CD8-positive, alpha-beta memory T cell (primary cell): ENCODE results near the gene DGUOK. TPM values are rescaled to one million over a fixed set of nuclear protein-coding genes. Genes with fewer than 3 reads are reported as not detected.

Source experiments
- CTCF ChIA-PET: fragments of 350-600 bp; sonication (Branson Sonifier 250); formaldehyde crosslinking; loops from one replicate; lab custom pipeline; 2021; ENCODE audit warnings: antibody characterized with exemption; lab: Charles Lee
- POLR2A ChIA-PET: fragments of 350-600 bp; sonication (Branson Sonifier 250); formaldehyde crosslinking; loops from one replicate; lab custom pipeline; 2021; ENCODE audit warnings: antibody characterized with exemption; lab: Charles Lee
- DNase-seq, 5 donors: peaks; one replicate each; pipeline versions ENCODE4 v3.0.0 to v3.0.0-alpha.2; 2020 to 2022; ENCODE audit warnings: mixed read lengths in 1 of 5
- H3K27ac ChIP-seq: one replicate; pipeline ENCODE4 v1.7.0; 2013; ENCODE audit warnings: low read depth, mild to moderate bottlenecking, low read length, moderate library complexity
- H3K27me3 ChIP-seq: 2 replicates; pipeline ENCODE4 v1.7.0; 2013; ENCODE audit warnings: low read length, mild to moderate bottlenecking; ENCODE audit not compliant: insufficient read depth, poor library complexity, severe bottlenecking
- H3K36me3 ChIP-seq: 2 replicates; pipeline ENCODE4 v1.7.0; 2013; ENCODE audit warnings: mild to moderate bottlenecking, low read length, moderate library complexity; ENCODE audit not compliant: insufficient read depth
- H3K4me1 ChIP-seq: 2 replicates; pipeline ENCODE4 v1.7.0; 2013; ENCODE audit warnings: mild to moderate bottlenecking, low read length, moderate library complexity; ENCODE audit not compliant: insufficient read depth
- H3K4me3 ChIP-seq: 2 replicates; pipeline ENCODE4 v1.7.0; 2013; ENCODE audit warnings: mild to moderate bottlenecking, low read length
- H3K9me3 ChIP-seq: 2 replicates; pipeline ENCODE4 v1.7.0; 2013; ENCODE audit warnings: mild to moderate bottlenecking, low read length
- H3K27ac Mint-ChIP-seq, 8 donors: one replicate each; pipeline ENCODE4 v1.8.0; 2020 to 2021; ENCODE audit warnings: mixed read lengths in 8 of 8, mild to moderate bottlenecking in 6 of 8, inconsistent platforms in 3 of 8, moderate library complexity in 3 of 8
- H3K27me3 Mint-ChIP-seq, 2 donors: one replicate each; pipeline ENCODE4 v1.8.0; 2020 to 2021; ENCODE audit warnings: mixed read lengths in 2 of 2, mild to moderate bottlenecking in 1 of 2, moderate library complexity in 1 of 2
- H3K36me3 Mint-ChIP-seq, 3 donors: one replicate each; pipeline ENCODE4 v1.8.0; 2020 to 2021; ENCODE audit warnings: mixed read lengths in 3 of 3, inconsistent platforms in 1 of 3, mild to moderate bottlenecking in 1 of 3
- H3K4me1 Mint-ChIP-seq, 3 donors: one replicate each; pipeline ENCODE4 v1.8.0; 2020 to 2021; ENCODE audit warnings: mixed read lengths in 3 of 3, inconsistent platforms in 1 of 3, mild to moderate bottlenecking in 1 of 3
- H3K4me3 Mint-ChIP-seq, 7 donors: one replicate each; pipeline ENCODE4 v1.8.0; 2020 to 2021; ENCODE audit warnings: mixed read lengths in 7 of 7, mild to moderate bottlenecking in 6 of 7, moderate library complexity in 4 of 7, inconsistent platforms in 2 of 7
- H3K9me3 Mint-ChIP-seq, 5 donors: one replicate each; pipeline ENCODE4 v1.8.0; 2020 to 2022; ENCODE audit warnings: mixed read lengths in 5 of 5, mild to moderate bottlenecking in 3 of 5, moderate library complexity in 2 of 5, inconsistent platforms in 1 of 5
- polyA plus RNA-seq: library from polyadenylated mRNA; unstranded; fragments of 300-500 nt; fragmentation: Illumina TruSeq; gene quantifications from one replicate; pipeline ENCODE4 v1.2.3, GENCODE V29; 2021
- total RNA-seq, 2 experiments: library from RNA; stranded (reverse); gene quantifications; one replicate each; pipeline ENCODE4 v1.2.3, GENCODE V29; 2021

DGUOK gene
- total and polyA plus RNA-seq, 3 experiments from 2014 or later = 96.6 to 188 (median 98.8) TPM

DNA sequence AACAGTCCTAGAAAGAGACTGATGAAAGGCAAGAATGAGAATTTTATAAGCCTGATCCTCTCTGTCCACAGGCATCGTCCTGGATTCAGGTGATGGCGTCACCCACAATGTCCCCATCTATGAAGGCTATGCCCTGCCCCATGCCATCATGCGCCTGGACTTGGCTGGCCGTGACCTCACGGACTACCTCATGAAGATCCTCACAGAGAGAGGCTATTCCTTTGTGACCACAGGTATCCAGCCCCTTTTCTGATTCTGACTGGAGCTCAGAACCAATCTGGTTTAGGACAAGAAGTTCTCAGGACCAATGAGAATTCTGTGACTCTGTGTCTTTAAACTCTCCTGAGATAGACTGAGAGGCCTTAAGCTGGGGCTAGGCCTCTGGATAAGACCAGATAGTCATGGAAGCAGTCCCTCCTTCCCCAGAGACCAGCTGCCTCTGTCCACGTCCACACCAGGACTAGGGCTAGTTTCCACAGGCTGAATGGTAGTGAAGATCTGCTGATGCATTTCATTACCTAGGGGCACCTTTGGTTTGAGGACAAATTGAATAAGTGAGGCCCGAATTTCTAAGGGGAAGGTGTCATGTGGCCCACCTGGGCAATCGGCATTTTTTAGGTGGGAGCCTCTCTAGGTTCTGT, 13.1 kb upstream of the DGUOK start:
- ChIA-PET CTCF (no interaction called here), POLR2A (no interaction called here)
- no peaks in the 10 kb centered on the region for H3K4me1 ChIP-seq
- Mint-ChIP-seq H3K4me3 (no peak overlapping the region), H3K27ac (no peak overlapping the region), H3K9me3 (no peaks in the 10 kb centered on the region), H3K36me3 (no peaks in the 10 kb centered on the region), H3K4me1 (no peaks in the 10 kb centered on the region), H3K27me3 (peaks cover 0 to 8% of the 10 kb centered on the region in 2 donors)
- H3K36me3 ChIP-seq = no peaks in the 10 kb centered on the region
- no peak for DNase-seq
- H3K27me3 ChIP-seq = no peaks in the 10 kb centered on the region
- no peaks in the 10 kb centered on the region for H3K9me3 ChIP-seq
- H3K4me3 ChIP-seq = no peak overlapping the region
- H3K27ac ChIP-seq = no peak overlapping the region

DNA sequence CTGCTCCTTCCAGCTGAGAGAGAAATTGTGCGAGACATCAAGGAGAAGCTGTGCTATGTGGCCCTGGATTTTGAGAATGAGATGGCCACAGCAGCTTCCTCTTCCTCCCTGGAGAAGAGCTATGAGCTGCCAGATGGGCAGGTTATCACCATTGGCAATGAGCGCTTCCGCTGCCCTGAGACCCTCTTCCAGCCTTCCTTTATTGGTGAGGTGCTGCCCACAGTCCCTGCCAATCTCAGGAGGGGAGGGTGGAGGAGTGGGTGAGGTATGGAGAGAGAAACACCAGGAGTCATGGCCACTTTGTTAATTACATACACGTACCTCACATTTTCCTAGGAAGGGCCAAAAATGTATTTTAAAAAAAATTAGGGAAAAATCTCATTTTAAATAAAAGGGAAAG, 12.0 kb upstream of the DGUOK start:
- H3K4me3 ChIP-seq = no peak overlapping the region
- Mint-ChIP-seq H3K9me3 (no peaks in the 10 kb centered on the region), H3K27ac (no peak overlapping the region), H3K27me3 (peaks cover 0 to 8% of the 10 kb centered on the region in 2 donors), H3K36me3 (no peaks in the 10 kb centered on the region), H3K4me1 (no peaks in the 10 kb centered on the region), H3K4me3 (no peak overlapping the region)
- no peaks in the 10 kb centered on the region for H3K27me3 ChIP-seq
- CTCF ChIA-PET = interaction anchor here (0.6 kb wide), 1 partner anchor 46 kb away, joined by 3 read pairs; no protein-coding TSS in a partner anchor
- POLR2A ChIA-PET = no interaction called here
- H3K27ac ChIP-seq = no peak overlapping the region
- no peaks in the 10 kb centered on the region for H3K9me3 ChIP-seq
- H3K4me1 ChIP-seq = no peaks in the 10 kb centered on the region
- H3K36me3 ChIP-seq = no peaks in the 10 kb centered on the region
- DNase-seq = no peak

DNA sequence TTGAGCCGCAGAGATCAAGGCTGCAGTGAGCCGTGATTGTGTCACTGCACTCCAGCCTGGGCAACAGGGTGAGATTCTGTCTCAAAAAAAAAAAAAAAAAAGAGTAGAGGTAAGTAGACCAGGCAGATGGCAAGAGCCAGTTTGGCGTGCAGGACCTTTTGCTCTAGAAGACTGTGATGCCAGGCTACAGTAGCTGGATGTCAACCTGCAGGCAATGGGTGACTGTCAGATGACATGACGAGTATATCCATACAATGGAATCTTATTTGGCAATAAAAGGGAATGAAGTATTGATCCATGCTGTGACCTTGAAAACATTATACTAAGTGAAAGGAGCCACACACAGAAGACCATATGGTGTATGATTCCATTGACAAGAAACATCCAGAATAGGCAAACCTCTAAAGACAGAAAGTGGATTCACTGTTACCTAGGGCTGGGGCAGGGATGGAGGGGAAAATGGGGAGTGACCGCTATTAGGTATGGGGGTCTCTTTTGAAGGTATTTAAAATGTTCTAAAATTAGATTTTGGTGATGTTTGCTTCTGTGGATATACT, 11.2 kb upstream of the DGUOK start:
- POLR2A ChIA-PET = no interaction called here
- CTCF ChIA-PET = no interaction called here
- H3K27ac Mint-ChIP-seq = no peak overlapping the region

DNA sequence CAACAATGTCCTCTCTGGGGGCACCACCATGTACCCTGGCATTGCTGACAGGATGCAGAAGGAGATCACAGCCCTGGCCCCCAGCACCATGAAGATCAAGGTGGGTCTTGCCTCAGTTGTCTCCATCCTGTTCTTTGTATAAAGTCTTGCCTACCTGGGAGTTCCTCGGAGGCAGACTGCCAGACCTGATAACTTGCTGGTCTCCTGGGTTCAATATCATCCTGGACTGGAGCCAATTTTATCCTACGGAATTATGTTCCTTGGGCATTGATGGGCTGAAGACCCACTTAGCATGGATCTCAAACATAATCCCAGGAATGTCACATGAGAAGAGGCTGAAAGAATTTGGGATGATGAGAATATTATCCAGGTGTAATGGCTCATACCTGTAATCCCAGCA, 10.0 kb upstream of the DGUOK start:
- POLR2A ChIA-PET = no interaction called here
- Histone ChIP-seq H3K4me1 (no peaks in the 10 kb centered on the region), H3K4me3 (no peak overlapping the region), H3K9me3 (no peaks in the 10 kb centered on the region), H3K27me3 (no peaks in the 10 kb centered on the region), H3K27ac (no peak overlapping the region), H3K36me3 (no peaks in the 10 kb centered on the region)
- no peak for DNase-seq
- CTCF ChIA-PET = interaction anchor here (1.4 kb wide), 1 partner anchor 9 kb away, joined by 4 read pairs; no protein-coding TSS in a partner anchor
- H3K27me3 Mint-ChIP-seq = peaks cover 0 to 8% of the 10 kb centered on the region in 2 donors
- no peaks in the 10 kb centered on the region for H3K36me3 Mint-ChIP-seq
- no peaks in the 10 kb centered on the region for H3K4me1 Mint-ChIP-seq
- no peaks in the 10 kb centered on the region for H3K9me3 Mint-ChIP-seq
- no peak overlapping the region for H3K4me3 Mint-ChIP-seq
- H3K27ac Mint-ChIP-seq = no peak overlapping the region

More for the DNA sequence above, 11.2 kb upstream of the DGUOK start:
- no peaks in the 10 kb centered on the region for H3K27me3 ChIP-seq
- DNase-seq = no peak
- no peaks in the 10 kb centered on the region for H3K4me1 ChIP-seq
- H3K9me3 ChIP-seq = no peaks in the 10 kb centered on the region
- H3K27me3 Mint-ChIP-seq = peaks cover 0 to 8% of the 10 kb centered on the region in 2 donors
- H3K9me3 Mint-ChIP-seq = no peaks in the 10 kb centered on the region
- no peak overlapping the region for H3K4me3 ChIP-seq
- no peak overlapping the region for H3K4me3 Mint-ChIP-seq
- H3K27ac ChIP-seq = no peak overlapping the region
- H3K36me3 ChIP-seq = no peaks in the 10 kb centered on the region
- H3K36me3 Mint-ChIP-seq = no peaks in the 10 kb centered on the region
- no peaks in the 10 kb centered on the region for H3K4me1 Mint-ChIP-seq

DNA sequence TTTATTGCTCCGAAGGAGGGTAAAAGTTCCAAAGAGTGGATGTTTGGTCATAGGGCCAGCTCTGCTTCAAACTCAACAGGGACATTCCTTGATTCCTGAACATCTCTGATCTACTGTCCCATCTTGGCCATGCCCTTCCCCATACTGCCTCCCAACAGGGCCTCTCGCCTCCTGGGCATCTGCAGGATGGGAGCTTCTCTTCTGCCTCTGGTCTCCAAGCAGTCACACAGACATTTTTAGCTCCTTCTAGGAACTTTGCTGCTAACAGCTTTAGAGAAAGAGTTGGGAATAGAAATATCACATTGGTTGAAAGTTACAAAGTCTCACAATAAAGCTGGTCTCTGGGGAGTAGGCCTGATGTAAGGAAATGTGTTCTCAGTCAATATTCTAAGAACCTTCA, 9.4 kb upstream of the DGUOK start:
- Mint-ChIP-seq H3K9me3 (no peaks in the 10 kb centered on the region), H3K4me3 (no peak overlapping the region), H3K36me3 (no peaks in the 10 kb centered on the region), H3K4me1 (no peaks in the 10 kb centered on the region), H3K27ac (no peak overlapping the region), H3K27me3 (peaks cover 0 to 8% of the 10 kb centered on the region in 2 donors)
- no peaks in the 10 kb centered on the region for H3K4me1 ChIP-seq
- CTCF ChIA-PET = interaction anchor here (1.4 kb wide), 1 partner anchor 9 kb away, joined by 4 read pairs; no protein-coding TSS in a partner anchor
- no peak for DNase-seq
- H3K4me3 ChIP-seq = no peak overlapping the region
- no peaks in the 10 kb centered on the region for H3K27me3 ChIP-seq
- H3K9me3 ChIP-seq = no peaks in the 10 kb centered on the region
- H3K27ac ChIP-seq = no peak overlapping the region
- POLR2A ChIA-PET = no interaction called here
- H3K36me3 ChIP-seq = no peaks in the 10 kb centered on the region

DNA sequence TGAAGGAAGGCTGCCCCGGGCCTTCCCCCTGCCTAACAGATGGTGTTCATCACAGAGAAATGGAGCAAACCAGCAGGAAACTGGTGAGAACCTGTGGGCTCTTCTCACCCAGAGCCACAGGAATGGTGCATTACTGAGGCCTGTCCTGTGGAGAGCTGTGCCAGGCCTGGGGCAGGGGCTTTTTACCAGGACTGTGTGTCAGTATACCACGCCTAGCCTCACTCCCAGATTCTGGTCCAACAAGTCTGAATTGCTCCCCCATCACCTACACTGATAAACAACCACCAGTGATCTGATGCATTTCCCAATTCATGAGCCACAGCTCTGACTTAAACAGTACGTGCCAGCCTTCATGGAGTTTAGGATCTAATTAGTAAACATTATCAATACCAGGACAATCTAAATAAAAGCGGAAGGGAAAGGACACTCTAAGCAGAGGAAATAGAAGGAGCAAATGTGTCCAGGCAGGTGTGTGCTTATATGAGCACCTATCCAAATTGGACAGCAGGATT, 8.9 kb upstream of the DGUOK start:
- no peak for DNase-seq
- H3K9me3 ChIP-seq = no peaks in the 10 kb centered on the region
- Mint-ChIP-seq H3K27ac (peak overlapping the region in 1 of 8 donors; percentile 48), H3K4me3 (no peak overlapping the region), H3K4me1 (no peaks in the 10 kb centered on the region), H3K36me3 (no peaks in the 10 kb centered on the region), H3K9me3 (no peaks in the 10 kb centered on the region), H3K27me3 (peaks cover 0 to 8% of the 10 kb centered on the region in 2 donors)
- H3K36me3 ChIP-seq = no peaks in the 10 kb centered on the region
- no peaks in the 10 kb centered on the region for H3K4me1 ChIP-seq
- ChIA-PET POLR2A (no interaction called here), CTCF (interaction anchor here (1.4 kb wide), 1 partner anchor 10 kb away, joined by 4 read pairs; no protein-coding TSS in a partner anchor)
- H3K27me3 ChIP-seq = no peaks in the 10 kb centered on the region
- H3K4me3 ChIP-seq = no peak overlapping the region
- H3K27ac ChIP-seq = no peak overlapping the region

DNA sequence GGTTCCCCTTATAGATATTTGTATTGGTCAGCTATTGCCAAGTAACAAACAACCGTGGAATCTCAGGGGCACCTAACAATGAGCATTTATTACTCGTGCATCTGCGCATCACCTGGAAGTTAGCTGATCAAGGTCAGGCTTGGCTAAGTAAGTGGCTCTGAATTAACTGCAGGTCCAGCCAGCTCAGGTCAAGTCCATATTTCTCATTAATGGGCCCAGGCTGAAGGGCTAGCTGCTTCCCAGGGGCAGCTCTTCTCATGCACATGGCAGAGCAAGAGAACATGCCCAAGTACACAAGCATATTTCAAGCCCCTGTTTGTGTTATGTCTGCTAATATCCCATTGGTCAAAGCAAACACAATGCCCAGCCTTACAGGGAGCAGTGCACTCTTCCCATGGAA, 7.8 kb upstream of the DGUOK start:
- Mint-ChIP-seq H3K4me1 (no peaks in the 10 kb centered on the region), H3K9me3 (no peaks in the 10 kb centered on the region)
- CTCF ChIA-PET = no interaction called here

DNA sequence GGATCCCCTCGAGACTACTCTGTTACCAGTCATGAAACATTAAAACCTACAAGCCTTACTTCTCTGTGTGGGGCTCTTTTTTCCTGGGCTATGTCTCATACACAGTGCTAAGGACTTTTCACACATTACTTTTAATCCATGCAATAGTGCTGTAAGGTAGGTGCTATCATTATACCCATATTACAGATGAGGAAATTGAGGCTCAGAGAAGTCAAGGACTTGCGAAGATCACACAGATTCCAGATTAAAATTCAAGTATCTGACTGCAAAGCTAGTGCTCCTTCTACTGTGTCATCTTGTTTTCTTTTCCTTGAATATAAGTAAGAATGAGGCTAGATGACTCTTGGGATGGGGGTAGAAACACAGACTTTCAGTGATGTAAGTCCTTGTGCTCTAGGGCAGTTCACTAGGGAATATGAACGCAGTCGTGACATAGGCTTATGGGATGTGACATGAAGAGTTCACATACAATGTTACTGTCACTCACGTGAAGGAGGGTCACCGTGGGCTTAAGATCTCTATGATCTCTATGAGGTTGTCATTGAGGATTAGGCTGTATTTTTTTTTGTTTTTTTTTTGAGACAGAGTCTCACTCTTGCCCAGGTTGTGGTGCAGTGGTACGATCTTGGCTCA, 7.0 kb upstream of the DGUOK start:
- CTCF ChIA-PET = no interaction called here
- H3K27me3 ChIP-seq = no peaks in the 10 kb centered on the region
- no peak overlapping the region for H3K4me3 ChIP-seq
- H3K4me3 Mint-ChIP-seq = peak overlapping the region in 1 of 7 donors; percentile 53
- H3K4me1 Mint-ChIP-seq = no peaks in the 10 kb centered on the region
- H3K27me3 Mint-ChIP-seq = peaks cover 0 to 8% of the 10 kb centered on the region in 2 donors
- POLR2A ChIA-PET = no interaction called here
- H3K4me1 ChIP-seq = no peaks in the 10 kb centered on the region
- H3K27ac ChIP-seq = no peak overlapping the region
- H3K9me3 ChIP-seq = no peaks in the 10 kb centered on the region
- no peaks in the 10 kb centered on the region for H3K36me3 Mint-ChIP-seq
- no peak for DNase-seq
- no peaks in the 10 kb centered on the region for H3K9me3 Mint-ChIP-seq
- H3K36me3 ChIP-seq = no peaks in the 10 kb centered on the region
- H3K27ac Mint-ChIP-seq = no peak overlapping the region

More for the DNA sequence above, 7.8 kb upstream of the DGUOK start:
- Mint-ChIP-seq H3K27me3 (peaks cover 0 to 8% of the 10 kb centered on the region in 2 donors), H3K36me3 (no peaks in the 10 kb centered on the region), H3K4me3 (no peak overlapping the region), H3K27ac (no peak overlapping the region)
- Histone ChIP-seq H3K36me3 (no peaks in the 10 kb centered on the region), H3K9me3 (no peaks in the 10 kb centered on the region), H3K4me3 (no peak overlapping the region), H3K27ac (no peak overlapping the region), H3K27me3 (no peaks in the 10 kb centered on the region), H3K4me1 (no peaks in the 10 kb centered on the region)
- no peak for DNase-seq
- POLR2A ChIA-PET = no interaction called here
